ENCODE results near the gene CYB5R4. TPM values are rescaled to one million over a fixed set of nuclear protein-coding genes. Genes with fewer than 3 reads are reported as not detected.
A peak's percentile ranks its signal among the peaks of the same experiment; 100 is the strongest.

CYB5R4 gene
- total and polyA plus RNA-seq, 2 of the 13 experiments (the other 11 are each of a cell fraction or from before 2014, with no cell fraction given): 5.3 to 26.1 TPM

DNA sequence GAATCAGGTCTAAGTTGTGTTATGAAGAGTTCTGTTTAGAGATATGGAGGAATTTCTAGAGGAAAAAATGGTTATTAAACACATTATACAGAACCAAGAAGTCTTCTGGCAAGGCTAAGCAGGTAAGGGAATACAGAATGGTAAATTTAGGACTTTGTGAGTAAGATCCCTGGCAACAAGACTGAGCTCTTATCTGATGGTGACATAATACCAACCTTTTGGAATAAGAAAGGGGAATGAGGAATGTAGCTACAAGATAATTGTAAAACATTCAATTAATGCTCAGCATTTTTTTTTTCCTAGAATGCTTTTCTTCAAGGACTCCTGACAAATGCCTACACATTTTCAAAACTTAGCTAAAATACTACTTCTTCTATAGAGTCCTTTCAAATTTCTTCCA is 51.8 kb downstream of the CYB5R4 start (continued):
- TF ChIP-seq, protein P1, sequence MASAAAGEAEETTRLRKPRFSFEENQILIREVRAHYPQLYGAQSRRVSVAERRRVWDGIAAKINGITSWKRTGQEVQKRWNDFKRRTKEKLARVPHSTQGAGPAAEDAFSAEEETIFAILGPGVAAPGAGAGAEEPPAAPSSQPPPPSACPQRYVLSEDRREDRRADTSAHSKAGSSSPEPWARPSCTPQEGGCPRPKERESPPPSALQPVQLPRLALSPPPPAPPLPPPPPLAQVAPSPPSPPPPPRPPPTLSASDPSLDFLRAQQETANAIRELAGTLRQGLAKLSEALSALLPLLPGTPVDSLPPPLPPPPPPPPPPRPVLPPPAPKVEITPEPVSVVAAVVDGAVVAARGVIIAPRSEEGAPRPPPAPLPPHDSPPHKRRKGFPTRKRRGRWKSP (CRISPR knock-in tag; IDR thresholded peaks at IDR 0.05): no peak
- TF ChIP-seq SNAPC2 (CRISPR knock-in tag; IDR thresholded peaks at IDR 0.05) (no peak), KLF6 (CRISPR knock-in tag; IDR thresholded peaks at IDR 0.05) (no peak), AGO1 (IDR thresholded peaks at IDR 0.05; ENCODE audit: low read depth, low read length, poor library complexity, severe bottlenecking) (no peak), FOSL2 (CRISPR knock-in tag; IDR thresholded peaks at IDR 0.05) (no peak), ZNF777 (CRISPR knock-in tag; IDR thresholded peaks at IDR 0.05) (no peak)

DNA sequence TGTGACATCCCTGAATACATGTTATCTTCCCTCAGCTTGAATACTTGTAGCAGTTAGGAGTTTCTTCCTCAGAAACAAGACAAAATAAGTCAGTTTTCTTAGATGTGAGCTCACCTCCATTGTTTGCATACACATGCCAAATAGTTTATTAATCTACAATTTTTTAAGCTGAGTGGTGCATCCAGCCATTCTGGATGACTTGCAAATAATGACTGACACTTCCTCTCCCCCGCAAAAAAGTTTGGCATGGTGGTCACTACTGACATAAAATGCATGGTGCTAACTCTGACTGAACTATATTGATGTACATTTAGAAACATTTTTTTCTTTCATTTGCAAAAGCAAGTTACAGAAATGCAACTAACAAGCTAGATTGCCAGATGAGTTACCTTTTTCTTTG is 55.5 kb downstream of the CYB5R4 start:
- Histone ChIP-seq H2AFZ (ENCODE audit: low read length) (no peak overlapping the region), H3K4me3 (replicated peaks in 1 of 3; ENCODE audit: insufficient read depth in 1 of 3, low read depth in 2 of 3, low read length in 3 of 3) (no peak overlapping the region), H3K27ac (ENCODE audit: extremely low read length, insufficient read depth, low read length) (no peak overlapping the region), H3K36me3 (replicated peaks in 1 of 2; ENCODE audit: control insufficient read depth in 1 of 2, insufficient read depth in 2 of 2, low read length in 2 of 2) (no peaks in the 10 kb centered on the region; a peak in 1 of 5 replicates), H3K9ac (ENCODE audit: insufficient read depth, low read depth, low read length) (no peak overlapping the region), H3K4me1 (ENCODE audit: insufficient read depth, low read length) (no peaks in the 10 kb centered on the region), H3K79me2 (ENCODE audit: insufficient read depth, low read length) (no peaks in the 10 kb centered on the region), H3K27me3 (ENCODE audit: control insufficient read depth in 1 of 2, insufficient read depth in 2 of 2, low read length in 2 of 2) (no peaks in the 10 kb centered on the region), H3K9me3 (ENCODE audit: low read length) (no peaks in the 10 kb centered on the region), H4K20me1 (ENCODE audit: insufficient read depth, low read length) (no peaks in the 10 kb centered on the region), H3K4me2 (ENCODE audit: low read depth, low read length) (no peak overlapping the region)
- DNase-seq (ENCODE audit: low spot score) (no peak), FAIRE-seq (no peak), ATAC-seq (no peak)
- intact Hi-C loops (cut with micrococcal nuclease; ENCODE audit: unreplicated experiment) (no loop called here), in situ Hi-C loops (cut with HindIII; ENCODE audit: extremely low pct_ligation_motif_present, low pct_unique_long_range_greater_than_20kb) (no loop called here)
- BruUV-seq (replicated peaks): no TSS peak
- POLR2A ChIA-PET: no interaction called here
- 100% methylated on average over 1 of the region's 1 CpG for WGBS (ENCODE audit: low lambda C conversion rate)
- TF ChIP-seq NFE2L2 (IDR thresholded peaks at IDR 0.05; ENCODE audit: low read length) (peak; percentile 44), HNF4G (IDR thresholded peaks at IDR 0.05; ENCODE audit: borderline replicate concordance, low read depth, low read length) (no peak), HNF4G (CRISPR knock-in tag; IDR thresholded peaks at IDR 0.05; ENCODE audit: borderline replicate concordance, low read depth) (no peak)
- CTCF ChIA-PET (ENCODE audit: low intra/inter-chr PET ratio, low total read pairs): no interaction called here

Data from HepG2 (cell line).